Activated T-helper 1 cell treated with Interleukin-2 at 50 U/mL for 16 hours (primary cell): Measurements from ENCODE around the gene DLGAP1.

Experiments used
- DNase-seq: peaks from one replicate; pipeline ENCODE4 v3.0.0-alpha.2; 2020; ENCODE audit warnings: low read depth

The DLGAP1 gene

GRCh38 chr18:3688690-3689089 is 766.4 kb downstream of the DLGAP1 start:
- no peak for DNase-seq

GRCh38 chr18:3683483-3683882 is 771.6 kb downstream of the DLGAP1 start:
- no peak for DNase-seq

- no peak for DNase-seq
Measured at GRCh38 chr18:3682061-3682460, 773.0 kb downstream of the DLGAP1 start.

- no peak for DNase-seq
Measured at GRCh38 chr18:3679241-3679640, 775.9 kb downstream of the DLGAP1 start.

GRCh38 chr18:3675994-3676393 is 779.1 kb downstream of the DLGAP1 start:
- DNase-seq = no peak

- DNase-seq = no peak
Measured at GRCh38 chr18:3675446-3675845, 779.7 kb downstream of the DLGAP1 start.

GRCh38 chr18:3671176-3671575 is 783.9 kb downstream of the DLGAP1 start:
- no peak for DNase-seq

- no peak for DNase-seq
Measured at GRCh38 chr18:3669376-3669775, 785.7 kb downstream of the DLGAP1 start.

GRCh38 chr18:3667255-3668137 is 787.6 kb downstream of the DLGAP1 start:
- no peak for DNase-seq

GRCh38 chr18:3666526-3667254 is 788.4 kb downstream of the DLGAP1 start:
- no peak for DNase-seq

GRCh38 chr18:3665780-3666525 is 789.2 kb downstream of the DLGAP1 start:
- peak; percentile 57 for DNase-seq

- no peak for DNase-seq
Measured at GRCh38 chr18:3665204-3665603, 789.9 kb downstream of the DLGAP1 start.

GRCh38 chr18:3664563-3665178 is 790.4 kb downstream of the DLGAP1 start:
- no peak for DNase-seq

GRCh38 chr18:3663870-3664512 is 791.1 kb downstream of the DLGAP1 start:
- no peak for DNase-seq

- DNase-seq = no peak
Measured at GRCh38 chr18:3661989-3662388, 793.1 kb downstream of the DLGAP1 start.

- DNase-seq = no peak
Measured at GRCh38 chr18:3660739-3661515, 794.2 kb downstream of the DLGAP1 start.

- DNase-seq = no peak
Measured at GRCh38 chr18:3658529-3658928, 796.6 kb downstream of the DLGAP1 start.

- no peak for DNase-seq
Measured at GRCh38 chr18:3655254-3656050, 799.7 kb downstream of the DLGAP1 start.

GRCh38 chr18:3654442-3655253 is 800.5 kb downstream of the DLGAP1 start:
- no peak for DNase-seq
